Activated CD4-positive, alpha-beta memory T cell treated with anti-CD3 and anti-CD28 coated beads for 36 hours (primary cell): ENCODE data around the gene NPHP4. TPM values are rescaled to one million over a fixed set of nuclear protein-coding genes. Genes with fewer than 3 reads are reported as not detected.

Experiments
- CTCF ChIA-PET: fragments of 350-600 bp; sonication (Branson Sonifier 250); formaldehyde crosslinking; loops from one replicate; lab custom pipeline; 2021; ENCODE audit warnings: antibody characterized with exemption, inconsistent platforms; lab: Charles Lee
- POLR2A ChIA-PET: fragments of 350-600 bp; sonication (Branson Sonifier 250); formaldehyde crosslinking; loops from one replicate; lab custom pipeline; 2021; ENCODE audit warnings: antibody characterized with exemption; lab: Charles Lee
- DNase-seq: peaks from one replicate; pipeline ENCODE4 v3.0.0-alpha.2; 2020
- H3K27ac Mint-ChIP-seq: one replicate; pipeline ENCODE4 v1.8.0; 2021; ENCODE audit warnings: mixed read lengths
- H3K27me3 Mint-ChIP-seq: one replicate; pipeline ENCODE4 v1.8.0; 2021; ENCODE audit warnings: mixed read lengths
- H3K36me3 Mint-ChIP-seq: one replicate; pipeline ENCODE4 v1.8.0; 2021; ENCODE audit warnings: mixed read lengths
- H3K4me1 Mint-ChIP-seq: one replicate; pipeline ENCODE4 v1.8.0; 2021; ENCODE audit warnings: low read depth, mixed read lengths
- H3K4me3 Mint-ChIP-seq: one replicate; pipeline ENCODE4 v1.8.0; 2021; ENCODE audit warnings: mild to moderate bottlenecking, mixed read lengths
- H3K9me3 Mint-ChIP-seq: one replicate; pipeline ENCODE4 v1.8.0; 2021; ENCODE audit warnings: mixed read lengths
- intact Hi-C: fragments of 100-400 bp; cut with micrococcal nuclease; formaldehyde crosslinking; loops from one replicate; pipeline ENCODE4 v1.15.1; 2023
- total RNA-seq, 2 experiments: library from RNA; stranded (reverse); gene quantifications; one replicate each; pipeline ENCODE4 v1.2.3, GENCODE V29; 2021

NPHP4 gene
- total RNA-seq, 2 experiments from 2014 or later: 14.0 to 14.6 TPM

DNA sequence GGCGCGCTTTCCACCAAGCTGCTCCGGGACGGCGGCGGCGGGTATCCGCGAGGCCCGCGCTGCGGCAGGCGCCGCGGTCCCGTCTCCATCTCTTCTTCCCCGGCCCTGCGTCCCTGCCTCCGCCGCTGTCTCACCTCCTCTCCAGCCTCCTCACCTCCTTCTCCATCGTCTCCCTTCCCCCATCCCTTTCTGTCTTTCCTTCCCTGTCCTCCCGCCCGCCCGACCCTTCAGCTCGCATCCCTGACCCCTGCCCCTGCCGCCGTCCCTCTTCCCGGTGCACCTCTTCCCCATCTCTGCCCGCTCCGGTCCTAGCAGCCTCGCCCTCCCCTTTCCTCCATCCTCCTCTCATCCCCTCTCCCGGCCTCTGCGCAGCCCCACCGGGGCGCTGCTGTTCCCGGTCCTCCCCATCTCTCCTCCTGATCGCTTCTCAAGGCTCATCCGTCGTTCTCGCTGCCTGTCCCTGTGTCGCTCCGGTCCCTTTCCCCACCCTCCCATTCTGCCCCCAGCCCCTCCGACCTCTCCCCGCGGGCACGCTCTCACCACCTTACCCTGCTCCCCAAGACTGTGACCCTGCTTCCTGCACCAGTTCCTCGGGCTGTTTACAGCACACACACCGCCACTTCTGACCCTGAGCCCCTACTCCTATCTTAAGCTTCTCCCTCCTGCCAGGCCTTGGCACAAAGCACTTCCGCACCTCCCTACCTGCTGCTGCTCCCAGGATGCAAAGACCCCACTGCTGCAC, 760 bp upstream of the NPHP4 start:
- no peaks in the 10 kb centered on the region for H3K9me3 Mint-ChIP-seq
- H3K36me3 Mint-ChIP-seq: peaks cover 4% of the 10 kb centered on the region
- intact Hi-C loops: loop anchor here (1.0 to 10.0 kb wide), 6 partner anchors 34 to 792 kb away; partner anchors contain the start of genes ACOT7, CAMTA1, KLHL21 and RPL22
- peak overlapping the region; percentile 86 for H3K4me3 Mint-ChIP-seq
- peak overlapping the region; percentile 88 for H3K27ac Mint-ChIP-seq
- ChIA-PET CTCF (interaction anchor here (0.6 to 1.9 kb wide), 5 partner anchors 32 to 41 kb away, joined by 3 to 9 read pairs (median 3); no protein-coding TSS in a partner anchor), POLR2A (interaction anchor here (2.5 kb wide), 1 partner anchor 33 kb away, joined by 41 read pairs; no protein-coding TSS in a partner anchor)
- no peaks in the 10 kb centered on the region for H3K27me3 Mint-ChIP-seq
- peaks cover 21% of the 10 kb centered on the region for H3K4me1 Mint-ChIP-seq
- peak; percentile 41 for DNase-seq

DNA sequence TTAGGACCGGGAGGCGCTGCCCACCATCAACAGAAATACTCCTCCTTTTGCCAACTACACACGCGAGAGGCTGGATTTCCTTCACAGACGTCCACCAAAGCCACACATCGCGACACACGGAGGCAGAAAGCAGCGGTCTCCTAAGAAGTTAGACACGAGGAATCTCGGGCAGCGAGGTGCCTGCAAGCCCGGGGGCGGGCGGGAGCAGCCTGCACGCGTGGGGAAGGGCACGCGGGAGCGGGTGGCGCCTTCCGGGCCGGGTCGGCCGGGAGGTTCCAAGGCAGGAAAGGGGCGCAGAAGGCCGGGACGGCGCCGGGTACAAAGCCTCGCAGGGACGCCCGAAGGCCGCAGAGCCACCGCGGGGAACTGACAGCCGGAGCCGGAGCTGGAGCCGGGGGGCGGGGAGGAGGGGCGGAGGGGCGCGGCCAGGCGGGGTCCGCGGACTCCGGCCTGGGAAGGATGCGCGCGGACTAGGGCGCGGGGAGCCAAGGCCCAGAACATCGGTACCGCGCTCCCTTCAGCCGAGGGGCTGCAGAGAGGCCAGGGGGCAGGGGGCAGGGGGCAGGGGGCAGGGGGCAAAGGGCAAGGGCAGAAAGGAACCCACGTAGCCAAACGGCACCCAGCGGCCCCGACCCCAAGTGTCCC, 722 bp downstream of the NPHP4 start:
- ChIA-PET CTCF (no interaction called here), POLR2A (no interaction called here)
- H3K36me3 Mint-ChIP-seq: peaks cover 4% of the 10 kb centered on the region
- intact Hi-C loops: loop anchor here (1.0 to 10.0 kb wide), 5 partner anchors 36 to 793 kb away; partner anchors contain the start of genes ACOT7, CAMTA1 and KLHL21
- peak overlapping the region; percentile 86 for H3K4me3 Mint-ChIP-seq
- DNase-seq: peak; percentile 41
- H3K4me1 Mint-ChIP-seq: peaks cover 21% of the 10 kb centered on the region
- H3K27ac Mint-ChIP-seq: no peak overlapping the region
- no peaks in the 10 kb centered on the region for H3K27me3 Mint-ChIP-seq
- no peaks in the 10 kb centered on the region for H3K9me3 Mint-ChIP-seq

DNA sequence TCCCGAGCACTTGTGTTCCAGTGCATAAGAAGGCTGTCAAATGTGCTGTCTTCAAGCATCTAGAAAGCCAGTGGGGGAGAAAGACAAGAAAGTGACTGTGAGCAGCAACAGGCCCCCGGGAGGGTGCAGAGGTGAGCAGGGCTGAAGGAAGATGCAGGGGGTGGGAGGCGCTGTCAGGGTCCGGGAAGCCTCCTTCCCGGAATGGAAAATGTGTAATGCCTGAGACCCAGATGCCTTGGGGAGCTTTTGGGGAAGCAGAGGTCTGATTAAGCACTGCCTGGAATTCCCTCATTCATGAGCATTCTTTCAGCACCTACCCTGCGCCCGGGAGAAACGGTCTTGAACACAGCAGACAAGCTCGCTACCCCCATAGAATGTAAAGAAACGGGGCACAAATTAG, 1.3 kb downstream of the NPHP4 start:
- ChIA-PET CTCF (no interaction called here), POLR2A (no interaction called here)
- H3K9me3 Mint-ChIP-seq: no peaks in the 10 kb centered on the region
- no peak overlapping the region for H3K27ac Mint-ChIP-seq
- no peaks in the 10 kb centered on the region for H3K27me3 Mint-ChIP-seq
- DNase-seq: no peak
- H3K36me3 Mint-ChIP-seq: peaks cover 4% of the 10 kb centered on the region
- intact Hi-C loops: loop anchor here (5.0 to 10.0 kb wide), 3 partner anchors 401 to 794 kb away; partner anchors contain the start of genes ACOT7, CAMTA1 and KLHL21
- peaks cover 21% of the 10 kb centered on the region for H3K4me1 Mint-ChIP-seq
- peak overlapping the region; percentile 86 for H3K4me3 Mint-ChIP-seq

DNA sequence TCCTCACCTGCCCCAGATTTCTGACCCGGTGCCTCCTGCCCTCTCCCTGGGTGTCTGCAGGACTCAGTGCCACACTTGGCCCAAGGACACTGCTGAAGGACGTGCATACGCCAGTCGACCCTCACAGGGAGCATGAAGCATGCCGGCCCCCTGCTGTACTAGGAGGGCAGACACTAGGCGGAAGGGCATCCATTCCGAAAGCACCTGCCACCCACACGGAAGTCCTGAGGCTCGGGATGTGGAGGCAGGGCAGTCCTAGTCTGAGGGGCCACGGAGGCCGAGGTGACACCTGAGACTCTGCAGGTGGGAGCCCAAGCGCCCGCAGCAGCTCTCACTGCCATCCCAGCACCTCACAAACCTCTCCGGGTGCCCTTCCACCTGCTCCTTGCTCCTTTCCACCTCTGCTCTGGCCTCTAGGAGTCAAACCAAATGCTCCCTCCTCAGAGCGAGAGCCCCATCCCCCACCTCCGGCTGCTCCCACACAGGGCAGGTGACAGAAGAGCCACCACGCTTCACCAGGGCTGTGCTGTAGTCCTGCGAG, 2.4 kb downstream of the NPHP4 start:
- intact Hi-C loops: loop anchor here (5.0 to 10.0 kb wide), 3 partner anchors 402 to 795 kb away; partner anchors contain the start of genes ACOT7, CAMTA1 and KLHL21
- ChIA-PET CTCF (no interaction called here), POLR2A (no interaction called here)
- no peak for DNase-seq
- Mint-ChIP-seq H3K36me3 (peaks cover 4% of the 10 kb centered on the region), H3K27me3 (no peaks in the 10 kb centered on the region), H3K4me3 (no peak overlapping the region), H3K4me1 (peaks cover 18% of the 10 kb centered on the region), H3K9me3 (no peaks in the 10 kb centered on the region), H3K27ac (no peak overlapping the region)

DNA sequence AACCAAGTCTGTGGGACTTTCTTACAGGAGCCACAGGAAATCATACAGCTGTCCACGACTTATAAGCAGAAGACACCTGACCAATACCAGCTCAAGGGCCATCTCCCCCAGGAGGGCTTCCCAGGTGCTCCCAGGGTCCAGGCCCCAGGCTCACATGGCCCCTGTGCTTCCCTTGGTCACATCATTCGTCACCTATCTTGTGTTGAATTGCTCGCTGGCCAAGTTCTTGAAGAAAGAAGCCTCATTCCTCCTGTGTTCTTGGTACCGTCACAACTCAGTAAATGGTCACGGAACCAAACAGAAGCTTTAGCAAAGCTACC, 3.0 kb downstream of the NPHP4 start:
- peaks cover 12% of the 10 kb centered on the region for H3K4me1 Mint-ChIP-seq
- intact Hi-C loops: no loop called here
- H3K4me3 Mint-ChIP-seq: no peak overlapping the region
- peaks cover 2% of the 10 kb centered on the region for H3K36me3 Mint-ChIP-seq
- CTCF ChIA-PET: no interaction called here
- no peak for DNase-seq
- H3K27me3 Mint-ChIP-seq: no peaks in the 10 kb centered on the region
- no peaks in the 10 kb centered on the region for H3K9me3 Mint-ChIP-seq
- H3K27ac Mint-ChIP-seq: no peak overlapping the region
- POLR2A ChIA-PET: no interaction called here

DNA sequence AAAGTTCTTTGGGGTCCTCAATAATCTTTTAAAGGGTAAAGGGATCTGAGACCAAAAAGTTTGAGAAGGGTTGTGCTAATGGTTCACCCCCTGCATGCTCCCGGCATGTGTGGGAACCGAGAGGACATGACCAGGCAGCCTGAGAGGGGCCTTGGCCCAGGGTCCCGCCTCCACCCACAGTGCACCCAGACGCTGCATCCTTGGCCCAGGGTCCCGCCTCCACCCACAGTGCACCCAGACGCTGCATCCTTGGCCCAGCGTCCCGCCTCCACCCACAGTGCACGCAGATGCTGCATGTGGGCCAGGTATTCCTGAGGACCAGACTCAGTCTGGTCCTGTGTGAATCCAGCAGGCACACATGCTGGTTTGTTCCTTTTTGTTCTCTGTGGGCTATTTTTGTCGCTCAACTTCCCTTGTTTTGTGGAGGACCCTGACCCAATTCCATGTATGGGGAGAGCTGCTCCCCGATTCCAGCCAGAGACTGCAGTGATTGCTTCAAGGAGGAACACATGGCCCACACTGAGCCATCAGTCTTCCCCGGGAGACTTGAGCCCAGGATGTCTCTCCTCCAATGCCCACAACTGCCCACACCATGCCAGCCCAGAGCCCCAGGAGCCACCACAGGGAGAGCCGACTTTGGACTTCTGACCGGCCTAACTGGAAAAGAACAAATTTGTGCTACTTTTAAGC, 3.5 kb downstream of the NPHP4 start:
- no peak for DNase-seq
- CTCF ChIA-PET: no interaction called here
- Mint-ChIP-seq H3K4me1 (peaks cover 8% of the 10 kb centered on the region), H3K36me3 (peaks cover 2% of the 10 kb centered on the region), H3K4me3 (no peak overlapping the region), H3K27ac (no peak overlapping the region), H3K9me3 (no peaks in the 10 kb centered on the region), H3K27me3 (no peaks in the 10 kb centered on the region)
- intact Hi-C loops: no loop called here
- POLR2A ChIA-PET: no interaction called here

DNA sequence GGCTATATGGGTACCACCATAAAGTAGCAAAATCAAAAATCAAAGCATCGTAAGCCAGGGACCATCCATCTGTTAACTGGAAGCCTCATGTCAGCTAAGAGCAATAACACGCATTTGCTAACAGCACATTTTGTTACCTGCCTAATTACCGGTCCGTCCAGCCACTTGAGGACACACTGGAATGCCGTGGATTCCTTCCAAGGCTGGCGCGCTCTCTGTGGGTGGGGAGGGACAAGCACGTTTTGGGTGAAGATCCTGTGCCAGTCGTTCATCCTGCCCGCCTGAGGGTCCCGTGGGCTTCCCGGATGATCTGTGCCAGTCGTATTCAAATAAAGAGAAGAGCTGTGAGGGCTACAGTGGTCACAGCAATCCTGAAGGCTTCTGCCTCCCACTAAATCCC, 6.2 kb downstream of the NPHP4 start:
- no peak for DNase-seq
- no peak overlapping the region for H3K4me3 Mint-ChIP-seq
- POLR2A ChIA-PET: no interaction called here
- intact Hi-C loops: no loop called here
- no peaks in the 10 kb centered on the region for H3K36me3 Mint-ChIP-seq
- CTCF ChIA-PET: interaction anchor here (1.2 kb wide), 1 partner anchor 48 kb away, joined by 3 read pairs; no protein-coding TSS in a partner anchor
- no peaks in the 10 kb centered on the region for H3K27me3 Mint-ChIP-seq
- no peaks in the 10 kb centered on the region for H3K9me3 Mint-ChIP-seq
- H3K4me1 Mint-ChIP-seq: peaks cover 3% of the 10 kb centered on the region
- H3K27ac Mint-ChIP-seq: no peak overlapping the region

DNA sequence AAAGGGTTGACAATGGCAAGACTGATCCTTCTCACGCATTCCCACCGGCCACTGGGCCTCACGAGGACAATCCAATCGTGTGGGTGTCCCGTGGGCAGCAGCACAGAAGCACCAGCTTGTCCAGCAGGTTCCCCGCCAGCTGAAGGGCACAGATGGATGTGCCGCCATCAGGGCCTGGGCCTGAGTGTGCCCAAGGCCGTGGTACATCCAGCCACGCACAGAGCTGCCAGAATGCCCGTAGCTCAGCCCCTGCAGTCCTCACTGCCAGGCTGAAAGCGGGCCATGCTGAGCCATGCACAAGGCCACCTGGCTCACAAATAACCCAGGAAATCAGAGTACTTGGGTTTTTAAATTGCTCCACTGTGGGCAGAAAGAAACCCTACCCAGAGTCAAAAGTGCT, 7.0 kb downstream of the NPHP4 start:
- DNase-seq: no peak
- no peaks in the 10 kb centered on the region for H3K9me3 Mint-ChIP-seq
- ChIA-PET CTCF (interaction anchor here (0.9 kb wide), 1 partner anchor 23 kb away, joined by 3 read pairs; no protein-coding TSS in a partner anchor), POLR2A (no interaction called here)
- H3K27ac Mint-ChIP-seq: no peak overlapping the region
- no peaks in the 10 kb centered on the region for H3K36me3 Mint-ChIP-seq
- no peak overlapping the region for H3K4me3 Mint-ChIP-seq
- intact Hi-C loops: no loop called here
- H3K4me1 Mint-ChIP-seq: no peaks in the 10 kb centered on the region
- no peaks in the 10 kb centered on the region for H3K27me3 Mint-ChIP-seq

DNA sequence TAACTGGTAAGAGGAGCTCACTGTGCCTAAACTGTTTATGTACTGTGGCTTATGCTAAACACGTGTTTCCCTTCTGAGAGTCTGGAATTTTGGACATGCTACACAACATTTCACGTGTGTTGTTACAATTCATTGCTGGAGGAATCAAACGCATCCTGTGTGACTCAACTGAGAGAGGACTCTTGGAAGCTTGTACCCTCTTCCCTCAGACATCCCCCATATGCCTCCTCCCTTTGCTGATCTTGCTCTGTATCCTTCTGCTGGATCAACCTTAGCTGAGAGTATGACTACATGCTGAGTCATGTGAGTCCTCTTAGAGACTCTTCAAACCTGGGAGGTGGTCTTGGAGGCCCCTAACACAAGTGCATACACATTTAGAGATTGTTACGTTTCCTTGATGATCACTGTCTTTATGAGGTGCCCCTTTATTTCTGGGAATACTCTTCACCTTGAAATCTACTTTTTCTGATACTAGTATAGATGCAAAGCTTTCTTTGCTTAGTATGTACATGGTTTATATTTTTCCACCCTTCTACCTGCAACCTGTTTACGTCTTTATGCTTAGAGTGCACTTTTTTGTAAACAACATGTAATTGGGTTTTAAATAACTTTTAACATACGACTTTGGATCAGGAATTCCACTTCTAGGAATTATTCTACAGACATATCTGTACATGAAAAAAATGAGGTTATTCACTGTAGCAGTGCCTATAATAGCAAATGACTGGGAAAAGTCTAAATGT, 8.7 kb downstream of the NPHP4 start:
- no peaks in the 10 kb centered on the region for H3K4me1 Mint-ChIP-seq

DNA sequence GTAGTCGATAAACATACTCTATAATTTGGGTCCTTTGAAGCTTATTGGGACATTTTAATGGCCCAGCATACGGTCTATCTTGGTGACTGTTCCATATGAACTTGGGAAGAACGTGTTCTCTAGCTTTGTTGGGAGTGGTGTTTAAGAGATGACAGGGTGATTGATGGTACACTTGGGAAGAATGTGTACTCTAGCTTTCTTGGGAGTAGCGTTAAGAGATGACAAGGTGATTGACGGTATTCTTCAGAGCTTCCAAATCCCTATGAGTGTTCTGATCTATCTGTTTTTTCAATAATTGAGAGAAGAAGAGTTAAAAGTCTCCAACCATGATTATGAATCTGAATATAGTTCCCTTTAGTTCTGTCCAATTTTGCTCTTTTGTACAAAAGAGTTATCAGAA, 9.4 kb downstream of the NPHP4 start:
- H3K36me3 Mint-ChIP-seq: peaks cover 1% of the 10 kb centered on the region
- H3K27me3 Mint-ChIP-seq: no peaks in the 10 kb centered on the region
- H3K9me3 Mint-ChIP-seq: no peaks in the 10 kb centered on the region
- H3K27ac Mint-ChIP-seq: no peak overlapping the region
- no peak for DNase-seq
- H3K4me1 Mint-ChIP-seq: no peaks in the 10 kb centered on the region
- intact Hi-C loops: no loop called here
- ChIA-PET POLR2A (no interaction called here), CTCF (interaction anchor here (0.6 kb wide), 1 partner anchor 52 kb away, joined by 3 read pairs; no protein-coding TSS in a partner anchor)
- no peak overlapping the region for H3K4me3 Mint-ChIP-seq

More for the DNA sequence above, 8.7 kb downstream of the NPHP4 start:
- no peak for DNase-seq
- Mint-ChIP-seq H3K27ac (no peak overlapping the region), H3K27me3 (no peaks in the 10 kb centered on the region), H3K4me3 (no peak overlapping the region), H3K9me3 (no peaks in the 10 kb centered on the region), H3K36me3 (no peaks in the 10 kb centered on the region)
- intact Hi-C loops: no loop called here
- CTCF ChIA-PET: no interaction called here
- POLR2A ChIA-PET: no interaction called here

DNA sequence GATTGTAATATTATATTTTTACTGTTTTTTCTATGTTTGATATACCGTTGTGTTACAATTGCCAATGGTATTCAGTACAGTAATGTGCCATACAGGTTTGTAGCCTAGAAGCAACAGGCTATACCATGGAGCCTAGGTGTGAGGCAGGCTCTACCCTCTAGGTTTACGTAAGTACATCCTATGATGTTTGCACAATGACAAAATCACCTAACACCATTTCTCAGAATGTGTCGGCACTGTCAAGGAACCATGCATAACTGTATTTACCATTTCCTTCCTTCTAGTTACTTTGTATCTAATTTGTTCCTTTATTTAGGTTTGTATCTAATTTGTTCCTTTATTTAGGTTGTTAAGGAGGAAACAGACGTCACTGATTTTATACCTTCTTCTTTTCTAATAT, 9.9 kb downstream of the NPHP4 start:
- POLR2A ChIA-PET: no interaction called here
- H3K27me3 Mint-ChIP-seq: no peaks in the 10 kb centered on the region
- intact Hi-C loops: no loop called here
- no peak overlapping the region for H3K4me3 Mint-ChIP-seq
- no peaks in the 10 kb centered on the region for H3K4me1 Mint-ChIP-seq
- CTCF ChIA-PET: interaction anchor here (0.6 kb wide), 1 partner anchor 52 kb away, joined by 3 read pairs; no protein-coding TSS in a partner anchor
- no peak for DNase-seq
- H3K27ac Mint-ChIP-seq: no peak overlapping the region
- no peaks in the 10 kb centered on the region for H3K9me3 Mint-ChIP-seq
- H3K36me3 Mint-ChIP-seq: peaks cover 5% of the 10 kb centered on the region
